RWPE1 (cell line): ENCODE data around the gene TECPR2.

Experiments used
- CTCF ChIA-PET: fragments of 350-600 bp; sonication (Branson Sonifier 250); formaldehyde crosslinking; extraction: SDS; loops from one replicate; lab custom pipeline; 2021; lab: Yijun Ruan, JAX
- POLR2A ChIA-PET: fragments of 400-600 bp; formaldehyde crosslinking; extraction: SDS; loops from one replicate; lab custom pipeline; 2020; ENCODE audit warnings: antibody characterized with exemption; ENCODE audit not compliant: low non-redundant PET; lab: Yijun Ruan, JAX
- DNase-seq: peaks from one replicate; pipeline ENCODE4 v3.0.0; 2012; ENCODE audit warnings: low spot score
- H3K27ac ChIP-seq: fragments of 450-650 bp; 2 replicates; pipeline ENCODE4 v1.5.1; 2017
- TF ChIP-seq, protein P1 (sequence below): fragments of 450-650 bp; conservative IDR thresholded peaks from 2 replicates; pipeline ENCODE4 v1.5.1; 2017; ENCODE audit warnings: low read depth, mild to moderate bottlenecking

The TECPR2 gene

DNA sequence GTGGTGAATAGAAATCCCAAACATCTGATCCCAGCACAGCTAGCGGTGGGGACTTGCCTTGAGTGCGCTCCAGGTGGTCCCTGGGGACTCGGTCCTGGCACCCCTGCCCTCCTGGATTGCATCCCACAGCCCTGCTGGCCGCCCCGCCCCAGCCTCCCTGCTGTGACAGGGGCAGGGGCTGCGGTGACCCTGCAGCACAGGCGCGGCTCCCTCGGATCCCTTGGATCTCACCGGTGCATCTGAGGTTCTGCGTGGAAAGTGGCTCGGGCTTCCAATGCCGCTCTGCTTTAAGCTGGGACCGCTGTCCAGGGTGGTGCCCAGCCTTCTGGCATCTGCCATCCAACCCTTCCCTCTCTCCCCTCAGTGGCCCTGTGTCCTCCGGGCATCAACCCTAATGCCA is 130.8 kb downstream of the TECPR2 start:
- CTCF ChIA-PET = interaction anchor here (0.6 to 1.0 kb wide), 2 partner anchors 15 to 32 kb away, joined by 3 to 4 read pairs; no protein-coding TSS in a partner anchor
- no peak for DNase-seq
- TF ChIP-seq, protein P1, sequence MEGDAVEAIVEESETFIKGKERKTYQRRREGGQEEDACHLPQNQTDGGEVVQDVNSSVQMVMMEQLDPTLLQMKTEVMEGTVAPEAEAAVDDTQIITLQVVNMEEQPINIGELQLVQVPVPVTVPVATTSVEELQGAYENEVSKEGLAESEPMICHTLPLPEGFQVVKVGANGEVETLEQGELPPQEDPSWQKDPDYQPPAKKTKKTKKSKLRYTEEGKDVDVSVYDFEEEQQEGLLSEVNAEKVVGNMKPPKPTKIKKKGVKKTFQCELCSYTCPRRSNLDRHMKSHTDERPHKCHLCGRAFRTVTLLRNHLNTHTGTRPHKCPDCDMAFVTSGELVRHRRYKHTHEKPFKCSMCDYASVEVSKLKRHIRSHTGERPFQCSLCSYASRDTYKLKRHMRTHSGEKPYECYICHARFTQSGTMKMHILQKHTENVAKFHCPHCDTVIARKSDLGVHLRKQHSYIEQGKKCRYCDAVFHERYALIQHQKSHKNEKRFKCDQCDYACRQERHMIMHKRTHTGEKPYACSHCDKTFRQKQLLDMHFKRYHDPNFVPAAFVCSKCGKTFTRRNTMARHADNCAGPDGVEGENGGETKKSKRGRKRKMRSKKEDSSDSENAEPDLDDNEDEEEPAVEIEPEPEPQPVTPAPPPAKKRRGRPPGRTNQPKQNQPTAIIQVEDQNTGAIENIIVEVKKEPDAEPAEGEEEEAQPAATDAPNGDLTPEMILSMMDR = no peak
- POLR2A ChIA-PET = no interaction called here
- H3K27ac ChIP-seq = peak overlapping the region; percentile 100

DNA sequence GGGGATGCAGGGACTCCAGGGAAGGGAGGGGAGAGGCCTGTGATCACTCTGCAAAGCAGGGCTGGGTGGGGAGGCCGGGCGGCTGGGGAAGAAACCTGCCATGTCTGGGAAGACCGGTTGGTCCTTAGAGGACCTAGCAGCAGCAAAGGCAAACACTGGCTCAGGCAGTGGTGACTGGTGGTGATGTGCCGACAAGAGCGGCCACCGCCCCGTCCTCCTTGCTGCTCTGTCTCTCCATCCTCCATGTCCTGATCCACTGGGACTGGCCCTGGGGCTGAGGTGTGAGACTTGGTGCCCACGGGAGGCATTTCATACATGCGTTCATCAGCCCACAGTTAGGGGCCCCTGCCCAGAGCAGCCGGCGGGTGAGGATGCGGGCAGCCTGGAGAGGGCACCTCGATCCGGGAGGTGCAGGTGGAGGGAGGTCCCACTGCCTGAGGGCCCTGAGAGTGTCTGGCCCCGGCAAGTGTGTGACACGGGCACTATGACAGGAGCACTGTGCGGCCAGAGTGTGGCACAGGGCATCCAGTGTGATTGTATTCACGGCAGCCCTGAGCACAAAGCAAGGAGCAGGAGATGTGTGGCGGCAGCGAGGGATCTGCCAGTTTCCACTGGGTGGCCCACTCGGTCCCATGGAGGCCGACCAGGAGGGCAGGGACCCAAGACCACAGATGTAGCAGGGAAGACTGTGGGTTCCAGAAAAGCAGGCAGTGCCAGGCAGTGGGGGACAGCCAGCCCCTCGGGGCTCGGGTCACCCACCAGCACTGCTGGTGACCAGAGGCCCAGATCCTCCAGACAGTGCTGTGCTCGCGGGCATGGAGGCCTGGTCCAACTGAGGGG is 133.0 kb downstream of the TECPR2 start:
- CTCF ChIA-PET = no interaction called here
- POLR2A ChIA-PET = no interaction called here
- TF ChIP-seq, protein P1 = no peak
- peak overlapping the region; percentile 100 for H3K27ac ChIP-seq
- no peak for DNase-seq

DNA sequence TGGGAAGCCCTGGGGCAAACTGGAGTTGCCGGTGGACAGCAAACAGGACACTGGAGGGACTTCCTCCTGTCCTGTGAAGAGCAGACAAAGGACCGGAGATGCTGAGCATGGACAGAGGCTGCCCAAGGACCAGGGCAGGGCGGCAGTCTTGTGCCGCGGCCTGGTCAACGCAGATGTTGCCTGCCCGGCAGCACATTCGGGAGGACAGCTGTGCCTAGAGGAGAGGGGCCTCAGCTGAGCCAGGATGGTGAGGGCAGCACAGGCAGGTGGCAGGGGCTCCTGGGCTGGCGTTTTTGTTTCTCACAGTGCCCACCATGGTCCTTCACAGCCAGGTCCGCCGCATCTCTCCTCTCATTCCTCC is 133.6 kb downstream of the TECPR2 start:
- TF ChIP-seq, protein P1 = no peak
- ChIA-PET CTCF (no interaction called here), POLR2A (no interaction called here)

DNA sequence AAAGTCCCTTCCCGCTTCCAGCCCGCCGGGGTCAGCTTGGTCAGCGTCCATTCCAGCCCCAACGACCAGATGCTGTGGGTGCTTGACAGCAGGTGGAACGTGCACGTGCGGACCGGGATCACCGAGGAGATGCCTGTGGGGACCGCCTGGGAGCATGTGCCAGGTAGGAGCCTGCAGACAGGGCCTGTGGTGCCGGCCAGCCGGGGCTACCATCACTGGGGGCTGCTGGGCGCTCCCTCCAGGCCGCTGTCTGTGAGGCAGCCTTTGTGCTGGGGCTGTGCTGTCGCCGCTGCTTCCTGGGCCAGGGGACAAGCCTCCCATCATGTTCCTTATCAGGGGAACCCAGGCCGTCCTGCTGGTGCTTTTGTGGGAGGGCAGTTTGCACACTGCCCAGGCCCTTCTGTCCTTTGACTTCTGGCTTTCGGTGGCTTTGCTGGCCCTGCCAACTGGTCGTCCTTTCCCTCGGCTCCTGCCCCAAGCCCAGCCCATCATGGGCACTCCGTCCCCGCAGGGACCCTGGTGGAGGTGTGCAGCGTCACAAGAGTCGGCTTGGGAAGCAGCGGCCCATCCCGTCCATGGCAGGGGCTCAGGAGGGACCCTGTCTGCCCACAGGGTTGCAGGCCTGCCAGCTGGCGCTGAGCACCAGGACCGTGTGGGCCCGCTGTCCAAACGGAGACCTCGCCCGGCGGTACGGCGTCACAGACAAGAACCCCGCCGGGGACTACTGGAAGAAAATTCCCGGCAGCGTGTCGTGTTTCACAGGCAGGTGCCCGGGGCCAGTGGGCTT is 134.4 kb downstream of the TECPR2 start:
- DNase-seq = no peak
- POLR2A ChIA-PET = no interaction called here
- H3K27ac ChIP-seq = peak overlapping the region; percentile 100
- CTCF ChIA-PET = no interaction called here
- TF ChIP-seq, protein P1 = no peak

More for the DNA sequence above, 133.6 kb downstream of the TECPR2 start:
- no peak for DNase-seq
- H3K27ac ChIP-seq = peak overlapping the region; percentile 100

DNA sequence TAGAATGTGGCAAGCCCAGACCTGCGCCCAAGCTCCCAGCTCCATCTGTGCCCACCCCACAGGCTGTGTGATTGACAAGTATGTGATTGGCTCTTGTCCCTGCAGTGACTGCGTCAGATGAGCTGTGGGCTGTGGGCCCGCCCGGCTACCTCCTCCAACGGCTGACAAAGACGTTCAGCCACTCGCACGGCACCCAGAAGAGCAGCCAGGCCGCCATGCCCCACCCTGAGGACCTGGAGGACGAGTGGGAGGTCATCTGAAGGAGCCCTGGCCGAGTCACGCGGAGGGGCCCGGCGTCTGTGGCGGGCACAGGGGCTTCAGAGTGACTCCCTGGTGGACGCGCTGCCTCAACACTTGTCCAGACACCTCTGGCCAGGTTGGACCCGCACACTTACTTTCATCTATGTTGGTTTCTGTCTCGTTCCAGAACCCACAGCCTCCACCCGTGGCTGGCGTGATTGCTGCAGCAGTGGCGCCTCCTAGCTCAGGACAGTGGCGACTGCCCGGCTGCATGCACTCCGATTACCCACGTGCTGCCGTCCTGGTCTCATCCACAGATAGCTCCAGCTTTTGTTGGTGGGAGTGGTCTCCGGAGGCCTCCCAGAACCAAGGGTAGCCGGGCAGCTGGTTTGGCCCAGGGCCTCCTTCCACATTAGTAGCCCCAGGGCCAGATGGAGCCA is 135.4 kb downstream of the TECPR2 start:
- DNase-seq = no peak
- POLR2A ChIA-PET = no interaction called here

More for the DNA sequence above, 135.4 kb downstream of the TECPR2 start:
- peak overlapping the region; percentile 100 for H3K27ac ChIP-seq
- TF ChIP-seq, protein P1 = no peak
- CTCF ChIA-PET = interaction anchor here (1.4 kb wide), 1 partner anchor 61 kb away, joined by 6 read pairs; no protein-coding TSS in a partner anchor
